Right ventricle myocardium inferior (tissue), 1 donor: Measurements from ENCODE around the gene RUNDC3A. TPM values are rescaled to one million over a fixed set of nuclear protein-coding genes. Genes with fewer than 3 reads are reported as not detected.

ENCODE experiments used
- ATAC-seq: fragments of 200-7000 bp; cut with Tn5 transposase; one replicate; pipeline ENCODE4 v1.9.1; 2020; ENCODE audit warnings: mild to moderate bottlenecking, moderate library complexity
- DNase-seq: peaks from one replicate; pipeline ENCODE4 v3.0.0; 2021; ENCODE audit errors: missing footprints
- intact Hi-C: fragments of 100-400 bp; cut with DNase I; formaldehyde crosslinking; loops from one replicate; pipeline ENCODE4 v1.11.0; 2022
- long read RNA-seq: library from polyadenylated mRNA; unstranded; transcript quantifications from one replicate; pipeline ENCODE4 v2.0.0, GENCODE V29; 2021
- total RNA-seq: library from RNA; stranded (reverse); fragmentation: NEBNext Ultra II Directional; extraction: Animal tissue kit (Norgen Biotek cat#: 25700); gene quantifications from one replicate; pipeline ENCODE4 v1.2.1, GENCODE V29; 2021
- donor health status: DM: no; HTN: yes; CAD: no; lungs with severe emphysema.

The RUNDC3A gene
- total RNA-seq = 0.49 TPM
- long read RNA-seq, partial matches to known transcripts = 0 of 1 reads
- long read RNA-seq, other reads (novel, unspliced or antisense) = 0 of 1 reads

- ATAC-seq = peak; percentile 97
These were observed at the start of gene RUNDC3A for GRCh38 chr17:44308320-44308818. TSS of gene RUNDC3A (plus strand) at chr17:44308601. CDS start at chr17:44308833, 232 bp downstream.

GRCh38 chr17:44258811-44259351 is 49.5 kb upstream of the RUNDC3A start:
- no peak for ATAC-seq
- intact Hi-C loops = no loop called here

More at GRCh38 chr17:44308320-44308818, at the start of gene RUNDC3A:
- intact Hi-C loops = no loop called here
- DNase-seq = peak; percentile 84

GRCh38 chr17:44260296-44260695 is 48.1 kb upstream of the RUNDC3A start:
- no peak for ATAC-seq
- intact Hi-C loops = no loop called here
- DNase-seq = peak; percentile 56

More at GRCh38 chr17:44258811-44259351, 49.5 kb upstream of the RUNDC3A start:
- peak; percentile 7 for DNase-seq

GRCh38 chr17:44262654-44263225 is 45.7 kb upstream of the RUNDC3A start:
- DNase-seq = peak; percentile 17
- intact Hi-C loops = no loop called here

GRCh38 chr17:44263345-44263902 is 45.0 kb upstream of the RUNDC3A start:
- no peak for ATAC-seq
- DNase-seq = peak; percentile 37
- intact Hi-C loops = no loop called here

More at GRCh38 chr17:44262654-44263225, 45.7 kb upstream of the RUNDC3A start:
- no peak for ATAC-seq

GRCh38 chr17:44266402-44267164 is 41.8 kb upstream of the RUNDC3A start:
- ATAC-seq = no peak
- intact Hi-C loops = no loop called here
- DNase-seq = no peak

GRCh38 chr17:44267165-44267455 is 41.3 kb upstream of the RUNDC3A start:
- intact Hi-C loops = no loop called here
- DNase-seq (no peak), ATAC-seq (no peak)

GRCh38 chr17:44267818-44268490 is 40.4 kb upstream of the RUNDC3A start, which contains the start of gene SLC4A1:
TSS of gene SLC4A1 (minus strand) at chr17:44268135. CDS start at chr17:44262866, 5,269 bp downstream.
- intact Hi-C loops = no loop called here
- DNase-seq = peak; percentile 60
- no peak for ATAC-seq

GRCh38 chr17:44268709-44269534 is 39.5 kb upstream of the RUNDC3A start:
- intact Hi-C loops = no loop called here

GRCh38 chr17:44269535-44270240 is 38.7 kb upstream of the RUNDC3A start:
- DNase-seq (peak; percentile 59), ATAC-seq (no peak)
- intact Hi-C loops = loop anchor here (5.0 kb wide), 1 partner anchor 47 kb away; no protein-coding TSS in a partner anchor

More at GRCh38 chr17:44268709-44269534, 39.5 kb upstream of the RUNDC3A start:
- no peak for ATAC-seq
- DNase-seq = no peak

- intact Hi-C loops = loop anchor here (5.0 kb wide), 1 partner anchor 50 kb away; no protein-coding TSS in a partner anchor
- DNase-seq (peak; percentile 25), ATAC-seq (no peak)
These were observed 36.0 kb upstream of the RUNDC3A start for GRCh38 chr17:44272321-44272951.

- DNase-seq (no peak), ATAC-seq (no peak)
- intact Hi-C loops = loop anchor here (5.0 kb wide), 1 partner anchor 51 kb away; no protein-coding TSS in a partner anchor
These were observed 35.4 kb upstream of the RUNDC3A start for GRCh38 chr17:44272954-44273353.

- no peak for ATAC-seq
- no peak for DNase-seq
- intact Hi-C loops = loop anchor here (5.0 kb wide), 1 partner anchor 51 kb away; no protein-coding TSS in a partner anchor
These were observed 34.8 kb upstream of the RUNDC3A start for GRCh38 chr17:44273607-44274006.

GRCh38 chr17:44277976-44278375 is 30.4 kb upstream of the RUNDC3A start:
- ATAC-seq (no peak), DNase-seq (no peak)
- intact Hi-C loops = no loop called here

- no peak for ATAC-seq
- no peak for DNase-seq
- intact Hi-C loops = no loop called here
These were observed 29.1 kb upstream of the RUNDC3A start for GRCh38 chr17:44279346-44279665.

- ATAC-seq (peak; percentile 91), DNase-seq (peak; percentile 84)
- intact Hi-C loops = no loop called here
These were observed 28.6 kb upstream of the RUNDC3A start for GRCh38 chr17:44279666-44280391.
